Activated CD8-positive, alpha-beta T cell treated with anti-CD3 and anti-CD28 coated beads, Interleukin-2, amount 10 ng/mL, durations not matched to agents 7 days and 5 days (primary cell): ENCODE data around the gene SLC22A3. TPM values are rescaled to one million over a fixed set of nuclear protein-coding genes. Genes with fewer than 3 reads are reported as not detected.
A peak's percentile ranks its signal among the peaks of the same experiment; 100 is the strongest.

Source experiments
- ATAC-seq: fragments of 150-1000 bp; cut with Tn5 transposase; one replicate; pipeline ENCODE4 v1.10.0; 2021; ENCODE audit warnings: moderate library complexity
- CTCF ChIA-PET: fragments of 350-600 bp; sonication (Branson Sonifier 250); formaldehyde crosslinking; loops from one replicate; lab custom pipeline; 2021; ENCODE audit warnings: antibody characterized with exemption; lab: Charles Lee
- POLR2A ChIA-PET: fragments of 350-600 bp; sonication (Branson Sonifier 250); formaldehyde crosslinking; loops from one replicate; lab custom pipeline; 2021; ENCODE audit warnings: antibody characterized with exemption; lab: Charles Lee
- DNase-seq: peaks from one replicate; pipeline ENCODE4 v3.0.0-alpha.2; 2020
- H3K27ac Mint-ChIP-seq: one replicate; pipeline ENCODE4 v1.8.0; 2021; ENCODE audit warnings: mild to moderate bottlenecking, mixed read lengths
- H3K27me3 Mint-ChIP-seq: one replicate; pipeline ENCODE4 v1.8.0; 2021; ENCODE audit warnings: low read depth, mixed read lengths
- H3K36me3 Mint-ChIP-seq: one replicate; pipeline ENCODE4 v1.8.0; 2021; ENCODE audit warnings: low read depth, mixed read lengths
- H3K4me1 Mint-ChIP-seq: one replicate; pipeline ENCODE4 v1.8.0; 2021; ENCODE audit warnings: low read depth, mixed read lengths
- H3K4me3 Mint-ChIP-seq: one replicate; pipeline ENCODE4 v1.8.0; 2021; ENCODE audit warnings: mild to moderate bottlenecking, mixed read lengths
- H3K9me3 Mint-ChIP-seq: one replicate; pipeline ENCODE4 v1.8.0; 2022; ENCODE audit warnings: mixed read lengths; ENCODE audit not compliant: insufficient read depth
- total RNA-seq, 2 experiments: library from RNA; stranded (reverse); gene quantifications; one replicate each; pipeline ENCODE4 v1.2.3, GENCODE V29; 2021

Gene SLC22A3
- total RNA-seq, 2 experiments from 2014 or later: not detected

GRCh38 chr6:160344271-160344670, 3.9 kb upstream of the SLC22A3 start:
- peaks cover 3% of the 10 kb centered on the region for H3K4me1 Mint-ChIP-seq
- no peaks in the 10 kb centered on the region for H3K9me3 Mint-ChIP-seq
- no peaks in the 10 kb centered on the region for H3K36me3 Mint-ChIP-seq
- no peak for ATAC-seq
- H3K27me3 Mint-ChIP-seq: peaks cover 44% of the 10 kb centered on the region
- no peak overlapping the region for H3K27ac Mint-ChIP-seq
- POLR2A ChIA-PET: no interaction called here
- no peak for DNase-seq
- CTCF ChIA-PET: no interaction called here
- H3K4me3 Mint-ChIP-seq: no peak overlapping the region

DNA sequence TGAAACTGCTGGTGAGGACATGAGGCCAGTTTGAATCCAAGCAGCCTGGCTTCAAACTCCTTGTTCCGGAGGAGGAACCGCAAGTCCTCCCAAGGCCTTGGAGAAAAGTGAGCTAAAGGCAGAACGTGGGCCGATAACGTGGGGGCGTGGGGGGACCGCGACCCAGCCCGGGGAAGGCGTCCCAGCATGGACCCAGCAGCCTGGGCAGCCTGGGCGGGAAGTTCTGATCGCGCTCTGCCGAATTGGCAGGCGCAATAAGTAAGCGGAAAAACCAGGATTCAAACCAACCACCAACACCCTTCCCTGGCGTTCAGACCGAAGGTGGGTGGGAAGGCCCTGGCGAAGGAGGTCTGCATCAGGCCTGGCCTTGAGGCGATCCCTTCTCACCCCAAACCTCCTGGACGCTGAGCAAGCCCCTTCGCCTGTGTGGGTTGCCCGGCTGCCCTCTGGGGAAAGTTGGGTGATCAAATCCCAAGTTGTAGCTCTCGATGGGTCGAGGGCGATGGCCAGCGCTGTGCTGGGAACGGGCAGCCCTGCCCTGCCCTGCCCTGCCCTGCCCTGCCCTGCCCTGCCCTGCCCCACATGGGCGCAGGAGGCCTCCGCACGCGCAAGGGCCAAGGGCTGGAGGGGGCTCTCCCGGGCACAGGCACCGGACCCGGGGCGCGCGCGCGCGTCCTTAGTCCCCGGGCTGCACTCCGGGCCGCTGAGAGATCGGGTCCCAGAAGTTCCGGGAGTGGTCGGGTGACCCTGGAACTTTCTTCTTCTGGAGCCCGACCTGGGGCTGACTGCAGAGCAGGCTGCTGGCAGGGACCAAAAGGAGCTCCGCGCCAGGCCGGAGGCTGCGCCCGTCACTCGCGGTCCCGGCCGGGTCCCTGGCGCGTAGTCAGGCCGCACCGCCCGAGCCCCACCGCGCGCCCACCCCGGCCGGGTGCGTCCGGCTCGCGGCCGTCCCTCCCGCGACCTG, 637 bp upstream of the SLC22A3 start:
- ATAC-seq: peak; percentile 19
- no peaks in the 10 kb centered on the region for H3K9me3 Mint-ChIP-seq
- DNase-seq: no peak
- peaks cover 4% of the 10 kb centered on the region for H3K4me1 Mint-ChIP-seq
- no peak overlapping the region for H3K27ac Mint-ChIP-seq
- ChIA-PET POLR2A (no interaction called here), CTCF (no interaction called here)
- H3K4me3 Mint-ChIP-seq: no peak overlapping the region
- H3K27me3 Mint-ChIP-seq: peaks cover 63% of the 10 kb centered on the region
- no peaks in the 10 kb centered on the region for H3K36me3 Mint-ChIP-seq

DNA sequence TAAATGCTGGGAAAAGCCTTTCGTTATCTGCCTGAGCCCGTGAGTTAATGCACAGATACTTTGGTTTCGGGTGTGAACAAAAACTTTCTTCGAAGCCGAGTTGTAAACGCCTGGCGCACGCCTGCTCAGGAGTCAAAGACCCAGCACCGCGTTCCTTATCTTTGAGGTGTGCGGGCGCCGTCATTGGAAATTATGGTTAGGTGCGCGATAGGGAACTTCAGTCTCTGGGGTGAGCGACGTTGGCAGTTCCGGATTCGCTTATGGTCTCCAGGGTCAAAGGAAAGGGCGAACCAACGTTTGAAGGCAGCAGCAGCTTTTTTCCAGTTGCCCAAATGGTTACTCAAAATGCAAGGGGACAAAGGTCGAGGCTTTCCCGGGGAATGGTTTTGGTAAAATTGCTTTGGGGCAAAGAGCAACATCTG, 853 bp downstream of the SLC22A3 start:
- CTCF ChIA-PET: interaction anchor here (1.2 kb wide), 1 partner anchor 185 kb away, joined by 3 read pairs; no protein-coding TSS in a partner anchor
- H3K27me3 Mint-ChIP-seq: peaks cover 60% of the 10 kb centered on the region
- POLR2A ChIA-PET: no interaction called here

GRCh38 chr6:160349814-160350350, 1.7 kb downstream of the SLC22A3 start:
- no peak overlapping the region for H3K4me3 Mint-ChIP-seq
- ChIA-PET CTCF (interaction anchor here (1.2 kb wide), 1 partner anchor 184 kb away, joined by 3 read pairs; no protein-coding TSS in a partner anchor), POLR2A (no interaction called here)
- no peaks in the 10 kb centered on the region for H3K9me3 Mint-ChIP-seq
- peaks cover 57% of the 10 kb centered on the region for H3K27me3 Mint-ChIP-seq
- ATAC-seq: no peak
- no peaks in the 10 kb centered on the region for H3K36me3 Mint-ChIP-seq
- no peak for DNase-seq
- peaks cover 4% of the 10 kb centered on the region for H3K4me1 Mint-ChIP-seq
- H3K27ac Mint-ChIP-seq: no peak overlapping the region

More for the DNA sequence above, 853 bp downstream of the SLC22A3 start:
- no peaks in the 10 kb centered on the region for H3K9me3 Mint-ChIP-seq
- ATAC-seq: no peak
- peaks cover 4% of the 10 kb centered on the region for H3K4me1 Mint-ChIP-seq
- H3K36me3 Mint-ChIP-seq: no peaks in the 10 kb centered on the region
- no peak overlapping the region for H3K27ac Mint-ChIP-seq
- no peak overlapping the region for H3K4me3 Mint-ChIP-seq
- DNase-seq: no peak

DNA sequence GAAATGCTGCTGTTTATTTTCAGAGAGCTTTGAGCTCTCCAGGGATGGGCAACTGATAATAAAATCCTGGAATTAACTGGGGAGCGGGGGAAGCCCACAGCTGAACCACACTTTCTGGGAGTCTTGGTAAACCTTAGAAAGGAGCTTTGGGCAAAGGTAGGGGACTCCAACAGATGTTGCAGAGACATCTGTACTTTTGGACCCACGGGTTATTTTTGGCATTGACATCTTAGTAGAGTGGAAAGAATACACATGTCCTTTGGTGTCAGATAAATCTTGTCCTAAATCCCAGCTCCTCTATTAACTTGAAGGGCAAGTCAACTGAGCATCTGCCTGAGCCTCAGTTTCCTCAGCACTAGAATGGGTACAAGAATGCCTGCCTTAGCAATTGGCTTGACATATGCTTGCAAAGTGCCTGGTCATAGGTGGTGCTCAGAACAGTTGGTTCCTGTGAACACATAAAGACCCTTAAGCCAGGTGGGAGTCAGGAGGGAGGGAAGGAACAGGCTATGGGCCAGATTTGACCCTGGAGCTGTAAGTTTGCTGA, 5.8 kb downstream of the SLC22A3 start:
- ChIA-PET POLR2A (no interaction called here), CTCF (no interaction called here)
- Mint-ChIP-seq H3K27ac (no peak overlapping the region), H3K36me3 (no peaks in the 10 kb centered on the region), H3K4me3 (no peak overlapping the region), H3K27me3 (peaks cover 39% of the 10 kb centered on the region), H3K9me3 (no peaks in the 10 kb centered on the region), H3K4me1 (peaks cover 4% of the 10 kb centered on the region)
- ATAC-seq: no peak
- DNase-seq: no peak

DNA sequence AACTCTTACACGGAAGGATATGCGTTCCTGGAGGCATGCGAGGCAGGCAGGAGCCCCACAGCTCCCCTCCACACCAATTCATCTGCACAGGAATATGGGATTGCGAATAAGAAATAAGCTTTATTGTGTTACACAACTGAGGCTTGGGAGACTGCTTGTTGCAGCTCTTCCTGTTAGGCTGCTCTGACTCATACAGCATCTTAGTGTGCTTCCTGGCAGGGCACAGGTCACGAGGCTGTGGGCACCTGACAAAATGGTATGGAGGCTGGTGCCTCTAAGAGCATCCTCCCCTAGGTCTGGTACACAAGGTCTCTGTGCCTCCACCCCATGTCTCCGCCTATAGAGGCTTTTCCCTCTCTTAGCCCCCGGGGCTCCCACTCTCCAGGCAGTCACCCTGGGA, 6.8 kb downstream of the SLC22A3 start:
- Mint-ChIP-seq H3K36me3 (no peaks in the 10 kb centered on the region), H3K4me1 (no peaks in the 10 kb centered on the region), H3K9me3 (no peaks in the 10 kb centered on the region), H3K4me3 (no peak overlapping the region), H3K27ac (no peak overlapping the region), H3K27me3 (peaks cover 29% of the 10 kb centered on the region)
- POLR2A ChIA-PET: no interaction called here
- DNase-seq: no peak
- CTCF ChIA-PET: no interaction called here
- no peak for ATAC-seq

GRCh38 chr6:160356074-160356744, 8.0 kb downstream of the SLC22A3 start:
- Mint-ChIP-seq H3K4me3 (no peak overlapping the region), H3K9me3 (no peaks in the 10 kb centered on the region), H3K27ac (no peak overlapping the region), H3K27me3 (peaks cover 26% of the 10 kb centered on the region), H3K36me3 (no peaks in the 10 kb centered on the region), H3K4me1 (no peaks in the 10 kb centered on the region)
- CTCF ChIA-PET: no interaction called here
- DNase-seq (no peak), ATAC-seq (no peak)
- POLR2A ChIA-PET: no interaction called here

DNA sequence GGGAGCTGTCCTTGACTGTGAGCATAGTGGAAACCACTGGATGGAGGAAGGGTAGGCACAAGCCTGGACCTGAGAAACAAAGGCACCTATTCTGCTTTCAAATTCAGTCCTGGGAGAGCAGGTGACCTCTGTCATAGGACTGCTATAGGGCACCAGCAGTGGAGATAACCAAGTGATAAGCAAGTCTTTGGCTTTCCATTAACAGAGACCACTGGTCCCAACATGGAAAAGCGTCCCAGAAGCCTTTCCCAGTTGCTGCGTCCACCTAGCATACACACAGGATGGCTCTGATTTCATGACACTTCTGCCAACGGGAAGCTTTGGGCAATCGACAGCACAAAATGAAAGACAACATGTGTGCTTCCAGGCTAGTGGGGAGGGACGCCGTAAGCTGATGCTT, 8.9 kb downstream of the SLC22A3 start:
- POLR2A ChIA-PET: no interaction called here
- Mint-ChIP-seq H3K4me3 (no peak overlapping the region), H3K27ac (no peak overlapping the region), H3K4me1 (no peaks in the 10 kb centered on the region), H3K36me3 (no peaks in the 10 kb centered on the region), H3K27me3 (peaks cover 17% of the 10 kb centered on the region), H3K9me3 (no peaks in the 10 kb centered on the region)
- ATAC-seq: no peak
- no peak for DNase-seq
- CTCF ChIA-PET: no interaction called here

DNA sequence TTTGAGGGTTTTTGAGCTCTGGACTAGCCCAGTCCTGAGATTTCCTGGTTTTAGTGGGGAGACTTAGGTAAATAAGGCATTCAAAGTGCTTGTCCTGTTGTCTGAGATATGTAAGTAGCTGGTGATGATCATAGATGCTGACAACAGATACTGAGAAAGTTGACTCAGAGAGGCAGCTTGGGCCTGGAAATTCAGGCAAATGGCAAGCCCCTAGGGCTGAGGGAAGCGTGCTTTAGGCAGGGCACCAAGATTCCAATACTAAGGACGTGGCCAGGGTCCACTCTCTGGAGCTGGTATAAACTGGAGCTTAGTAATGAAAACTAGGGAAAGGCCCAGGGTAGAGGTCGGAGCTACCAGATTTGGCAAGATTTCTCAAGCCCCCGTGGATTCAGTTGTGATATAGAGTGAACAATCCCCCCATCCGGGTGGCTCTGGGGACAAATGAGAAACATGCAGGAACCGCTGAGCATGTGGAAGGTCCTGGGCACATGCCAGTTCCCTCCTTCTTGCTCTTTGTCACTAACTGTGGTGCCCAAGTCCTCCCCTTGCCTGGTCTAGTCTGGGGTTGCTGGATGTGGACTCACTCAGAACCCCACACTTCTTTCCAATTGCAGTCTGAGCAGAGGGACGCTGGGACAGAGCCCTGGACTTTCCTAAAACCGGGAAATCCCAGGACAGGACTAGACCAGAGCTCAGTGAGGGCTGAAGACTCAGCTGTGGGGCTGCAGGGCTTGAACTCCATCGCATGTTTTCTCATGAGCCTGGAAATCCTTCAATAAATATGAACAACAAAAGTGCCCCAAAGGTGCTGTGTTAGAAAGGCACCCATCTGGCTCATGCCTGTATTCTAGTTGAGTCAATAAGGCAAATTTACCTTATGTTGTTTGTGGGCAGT, 10.3 kb downstream of the SLC22A3 start:
- Mint-ChIP-seq H3K27me3 (peaks cover 14% of the 10 kb centered on the region), H3K4me1 (no peaks in the 10 kb centered on the region), H3K9me3 (no peaks in the 10 kb centered on the region), H3K27ac (no peak overlapping the region), H3K36me3 (no peaks in the 10 kb centered on the region), H3K4me3 (no peak overlapping the region)
- no peak for ATAC-seq
- ChIA-PET POLR2A (no interaction called here), CTCF (interaction anchor here (1.3 kb wide), 1 partner anchor 11 kb away, joined by 3 read pairs; no protein-coding TSS in a partner anchor)
- DNase-seq: no peak

DNA sequence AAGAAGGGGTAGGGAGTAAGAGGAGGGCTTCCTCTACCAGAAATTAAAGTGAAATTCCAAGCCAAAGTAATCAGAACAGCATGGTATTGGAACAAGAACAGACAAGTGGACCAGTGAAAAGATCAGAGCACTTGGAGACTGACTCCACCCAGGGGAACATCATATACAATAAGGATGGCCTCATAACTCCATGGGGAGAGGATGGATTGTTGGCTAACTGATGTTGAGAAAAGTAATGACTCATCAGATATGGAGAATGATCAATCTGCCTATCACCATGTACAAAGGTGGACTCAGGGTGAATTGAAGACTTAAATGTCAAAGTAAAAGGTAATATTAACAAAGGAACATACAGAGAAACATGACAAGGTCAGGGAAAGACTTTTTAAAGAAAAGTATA, 12.8 kb downstream of the SLC22A3 start:
- no peaks in the 10 kb centered on the region for H3K36me3 Mint-ChIP-seq
- DNase-seq (no peak), ATAC-seq (no peak)

DNA sequence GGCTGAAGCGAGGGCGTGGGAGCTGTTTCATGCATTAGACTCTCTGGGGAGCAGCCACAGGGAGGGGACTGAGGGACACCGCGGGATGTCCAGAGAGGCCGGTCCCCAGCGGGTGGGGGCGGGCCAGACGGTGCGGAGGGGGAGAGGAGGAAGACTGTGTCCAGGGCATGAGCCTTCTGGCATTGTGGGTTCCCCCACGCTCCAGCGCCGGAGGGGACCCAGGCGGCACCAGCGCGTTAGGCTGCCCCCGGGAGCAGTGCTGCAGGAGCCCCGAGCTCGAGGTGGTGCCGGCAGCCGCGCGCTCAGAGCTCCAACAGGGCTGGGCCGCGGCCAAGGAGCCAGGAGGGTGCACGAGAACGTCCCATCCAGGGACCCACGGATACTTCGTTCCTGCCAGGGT, 14.4 kb downstream of the SLC22A3 start:
- no peaks in the 10 kb centered on the region for H3K36me3 Mint-ChIP-seq
- ChIA-PET POLR2A (no interaction called here), CTCF (no interaction called here)
- H3K4me1 Mint-ChIP-seq: no peaks in the 10 kb centered on the region
- DNase-seq (no peak), ATAC-seq (no peak)
- no peak overlapping the region for H3K4me3 Mint-ChIP-seq
- no peak overlapping the region for H3K27ac Mint-ChIP-seq
- H3K9me3 Mint-ChIP-seq: no peaks in the 10 kb centered on the region
- peaks cover 12% of the 10 kb centered on the region for H3K27me3 Mint-ChIP-seq

More for the DNA sequence above, 12.8 kb downstream of the SLC22A3 start:
- Mint-ChIP-seq H3K9me3 (no peaks in the 10 kb centered on the region), H3K27ac (no peak overlapping the region), H3K27me3 (peaks cover 12% of the 10 kb centered on the region), H3K4me1 (no peaks in the 10 kb centered on the region), H3K4me3 (no peak overlapping the region)
- CTCF ChIA-PET: no interaction called here
- POLR2A ChIA-PET: no interaction called here
